Transverse colon (tissue), 4 donors: ENCODE data around the gene AGPAT4. TPM values are rescaled to one million over a fixed set of nuclear protein-coding genes. Genes with fewer than 3 reads are reported as not detected.

Experiments used
- DNase-seq: peaks from one replicate; pipeline ENCODE4 v3.0.0-alpha.2; 2019
- H3K27ac ChIP-seq, 4 donors: fragments of 200-600 bp; sonication (generic); 2 replicates each; pipeline ENCODE4 v1.5.1; 2016 to 2018; ENCODE audit warnings: inconsistent platforms in 4 of 4
- H3K27me3 ChIP-seq: fragments of 200-600 bp; sonication (generic); 2 replicates; pipeline ENCODE4 v1.5.1; 2017; ENCODE audit warnings: inconsistent platforms
- H3K36me3 ChIP-seq, 4 donors: fragments of 200-600 bp; sonication (generic); 2 replicates each; pipeline ENCODE4 v1.5.1; 2017 to 2019; ENCODE audit warnings: inconsistent platforms in 4 of 4
- H3K4me1 ChIP-seq, 4 donors: fragments of 200-600 bp; sonication (generic); 2 replicates each; pipeline ENCODE4 v1.5.1; 2017 to 2020; ENCODE audit warnings: inconsistent platforms in 4 of 4
- H3K4me3 ChIP-seq, 4 donors: fragments of 200-600 bp; sonication (generic); 1 replicate in 1 of 4; 2 replicates in 3 of 4; pipeline versions ENCODE4 v1.5.1 to v1.6.1; 2017 to 2019; ENCODE audit warnings: inconsistent platforms in 4 of 4
- H3K9me3 ChIP-seq, 2 donors: fragments of 200-600 bp; sonication (generic); 2 replicates each; pipeline ENCODE4 v1.5.1; 2017 to 2019; ENCODE audit warnings: inconsistent platforms in 2 of 2
- CTCF ChIP-seq, 5 experiments: fragments of 200-600 bp in 3 of 5; fragments of 450-650 bp in 2 of 5; sonication (generic) in 3 of 5; IDR thresholded peaks; 1 replicate in 2 of 5; 2 replicates in 3 of 5; pipeline ENCODE4 v1.5.1; 2016 to 2017; ENCODE audit warnings: antibody characterized with exemption in 5 of 5, inconsistent platforms in 3 of 5, mild to moderate bottlenecking in 2 of 5, moderate library complexity in 1 of 5
- EP300 ChIP-seq: sonication (generic); formaldehyde crosslinking; IDR thresholded peaks from one replicate; pipeline ENCODE4 v1.6.1; 2017; ENCODE audit warnings: antibody characterized with exemption, low read depth
- POLR2A ChIP-seq: fragments of 450-650 bp; IDR thresholded peaks from one replicate; pipeline ENCODE4 v1.6.1; 2016; ENCODE audit warnings: antibody characterized with exemption, mild to moderate bottlenecking, moderate library complexity
- POLR2AphosphoS5 ChIP-seq, 3 donors: sonication (generic); formaldehyde crosslinking; IDR thresholded peaks; one replicate each; pipeline ENCODE4 v1.6.1; 2016; ENCODE audit warnings: antibody characterized with exemption in 3 of 3
- WGBS, 2 donors: methylation state at CpG; one replicate each; pipeline ENCODE4 v1.1.5; 2018; ENCODE audit warnings: low coverage in 1 of 2; 5-methylcytosine and 5-hydroxymethylcytosine counted together
- in situ Hi-C, 4 donors: fragments of 200-750 bp; cut with MboI; loops; one replicate each; pipeline versions ENCODE4 v1.15.0 to v1.15.1; 2017; ENCODE audit warnings: low sequenced_read_pairs in 3 of 4, low pct_ligation_motif_present in 1 of 4, low pct_unique_long_range_greater_than_20kb in 1 of 4
- intact Hi-C: fragments of 100-400 bp; cut with DNase I; formaldehyde crosslinking; loops from one replicate; pipeline ENCODE4 v1.15.1; 2023; ENCODE audit warnings: low total_unique reads
- total RNA-seq, 4 donors: library from RNA; depleted of rRNA; stranded (reverse); fragments of >200 nt; gene quantifications; one replicate each; pipeline ENCODE4 v1.1.0, GENCODE V29; 2016

AGPAT4 gene
- total RNA-seq, 4 donors from 2014 or later = 2.2 to 6.4 (median 4.4) TPM

- 87 to 90% methylated on average over 4 to 5 of the region's 5 CpGs for WGBS, 2 donors
- H3K4me3 ChIP-seq = no peak overlapping the region
Observed at GRCh38 chr6:161218222-161218621, 55.6 kb downstream of the AGPAT4 start.

DNA sequence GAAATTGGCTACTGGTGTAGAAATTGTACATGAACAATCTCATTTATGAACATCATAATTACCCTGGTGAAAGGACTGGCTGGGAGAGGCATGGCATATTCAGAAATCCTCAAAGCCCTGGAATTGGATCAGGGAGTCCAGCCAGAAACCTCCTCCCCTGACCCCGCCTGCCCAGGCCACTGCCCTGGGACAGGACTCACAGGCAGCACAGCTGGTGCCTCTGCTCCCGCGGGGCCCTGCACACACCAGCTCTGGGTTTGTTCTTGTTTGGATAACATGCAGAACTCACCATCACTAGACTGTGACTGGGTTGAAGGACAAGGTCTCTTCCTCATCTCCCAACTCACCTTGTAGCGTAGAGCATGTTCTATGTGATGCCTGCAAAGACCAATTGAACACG is 56.2 kb downstream of the AGPAT4 start:
- H3K9me3 ChIP-seq = no peaks in the 10 kb centered on the region
- H3K4me1 ChIP-seq = no peaks in the 10 kb centered on the region
- H3K4me3 ChIP-seq = no peak overlapping the region
- in situ Hi-C loops (no loop called here), intact Hi-C loops (no loop called here)
- H3K27ac ChIP-seq = no peak overlapping the region
- H3K27me3 ChIP-seq = no peaks in the 10 kb centered on the region
- 87% methylated on average over 5 of the region's 5 CpGs; no CpG with 5 or more reads in 1 of the 2 donors for WGBS, 2 donors
- DNase-seq = no peak
- H3K36me3 ChIP-seq = no peaks in the 10 kb centered on the region
- TF ChIP-seq EP300 (no peak), CTCF (IDR thresholded peaks at IDR 0.05) (no peak), POLR2A (no peak), POLR2AphosphoS5 (IDR thresholded peaks at IDR 0.05) (no peak)

More at GRCh38 chr6:161218222-161218621, 55.6 kb downstream of the AGPAT4 start:
- Histone ChIP-seq H3K27me3 (no peaks in the 10 kb centered on the region), H3K27ac (no peak overlapping the region), H3K4me1 (no peaks in the 10 kb centered on the region), H3K9me3 (no peaks in the 10 kb centered on the region), H3K36me3 (no peaks in the 10 kb centered on the region)
- in situ Hi-C loops (no loop called here), intact Hi-C loops (no loop called here)
- no peak for TF ChIP-seq POLR2AphosphoS5 (IDR thresholded peaks at IDR 0.05)
- no peak for TF ChIP-seq CTCF (IDR thresholded peaks at IDR 0.05)
- TF ChIP-seq EP300 = no peak
- TF ChIP-seq POLR2A = no peak
- no peak for DNase-seq

GRCh38 chr6:161216616-161217205 is 57.1 kb downstream of the AGPAT4 start:
- H3K4me1 ChIP-seq = no peaks in the 10 kb centered on the region
- H3K27me3 ChIP-seq = no peaks in the 10 kb centered on the region
- in situ Hi-C loops = no loop called here
- peaks cover 0 to 1% of the 10 kb centered on the region in 2 donors for H3K9me3 ChIP-seq
- no peak for DNase-seq
- no peak overlapping the region for H3K27ac ChIP-seq
- intact Hi-C loops = no loop called here
- WGBS, 2 donors = 83 to 92% methylated on average over 10 to 20 of the region's 20 CpGs
- TF ChIP-seq CTCF (IDR thresholded peaks at IDR 0.05) = no peak
- TF ChIP-seq POLR2AphosphoS5 (IDR thresholded peaks at IDR 0.05) = no peak
- no peak for TF ChIP-seq EP300
- TF ChIP-seq POLR2A = no peak
- H3K4me3 ChIP-seq = no peak overlapping the region
- no peaks in the 10 kb centered on the region for H3K36me3 ChIP-seq

- peaks cover 0 to 7% of the 10 kb centered on the region in 2 donors for H3K9me3 ChIP-seq
- no peak for DNase-seq
- no peaks in the 10 kb centered on the region for H3K36me3 ChIP-seq
- WGBS, 2 donors = 87 to 91% methylated on average over 13 of the region's 13 CpGs
- no peaks in the 10 kb centered on the region for H3K4me1 ChIP-seq
- no peaks in the 10 kb centered on the region for H3K27me3 ChIP-seq
- TF ChIP-seq POLR2A (no peak), POLR2AphosphoS5 (IDR thresholded peaks at IDR 0.05) (no peak), EP300 (no peak), CTCF (IDR thresholded peaks at IDR 0.05) (no peak)
- in situ Hi-C loops (no loop called here), intact Hi-C loops (no loop called here)
- H3K27ac ChIP-seq = no peak overlapping the region
- no peak overlapping the region for H3K4me3 ChIP-seq
Observed at GRCh38 chr6:161215876-161216615, 57.8 kb downstream of the AGPAT4 start.
